HS-5 (cell line): ENCODE measurements around the gene MBNL1.
"Not testable (repeated sequence)": the region's sequence is repeated elsewhere in the genome, so short reads cannot be mapped to it uniquely, and the experiment has no call there.

Experiments
- DNase-seq: peaks from one replicate; pipeline ENCODE4 v3.0.0-alpha.2; 2012; ENCODE audit warnings: low read depth

Gene MBNL1

DNA sequence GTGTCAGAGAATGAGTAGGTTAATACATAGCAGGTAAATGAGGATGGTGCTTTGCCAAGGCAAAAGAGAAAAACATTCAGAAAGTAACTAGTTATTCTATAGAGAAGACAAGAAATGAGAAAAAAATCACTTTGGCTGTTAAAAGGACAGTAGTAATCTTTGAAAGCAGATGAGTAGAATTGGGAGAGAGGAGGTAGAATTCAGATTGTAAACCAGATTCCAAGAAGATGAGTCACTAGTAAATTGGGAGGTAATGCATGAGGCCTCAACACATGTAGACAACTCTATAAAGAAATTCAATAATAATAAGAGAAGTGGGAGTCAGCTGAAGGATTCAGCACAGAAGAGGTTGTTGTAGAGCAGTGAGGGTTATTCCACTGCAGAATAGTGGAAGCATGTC is 81.4 kb downstream of the MBNL1 start:
- DNase-seq: no peak

DNA sequence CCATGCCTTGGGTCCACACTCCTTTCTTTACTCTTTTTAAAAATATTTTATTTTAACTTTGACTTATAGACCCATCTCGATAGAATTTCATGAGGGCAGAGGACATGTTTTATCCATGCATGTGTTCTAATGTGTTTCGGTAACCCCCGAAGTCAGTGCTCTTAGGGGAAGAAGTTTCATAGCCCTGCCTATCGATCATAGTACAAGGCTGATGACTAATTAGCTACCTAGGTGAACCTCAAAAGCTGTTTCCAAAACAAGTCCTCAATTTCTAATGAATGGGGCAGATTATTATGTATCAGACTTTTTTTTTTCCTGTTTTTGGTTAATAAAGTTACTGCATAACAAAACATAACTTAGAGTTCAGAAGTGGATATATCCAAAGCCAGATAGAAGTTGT is 82.0 kb downstream of the MBNL1 start:
- no peak for DNase-seq

DNA sequence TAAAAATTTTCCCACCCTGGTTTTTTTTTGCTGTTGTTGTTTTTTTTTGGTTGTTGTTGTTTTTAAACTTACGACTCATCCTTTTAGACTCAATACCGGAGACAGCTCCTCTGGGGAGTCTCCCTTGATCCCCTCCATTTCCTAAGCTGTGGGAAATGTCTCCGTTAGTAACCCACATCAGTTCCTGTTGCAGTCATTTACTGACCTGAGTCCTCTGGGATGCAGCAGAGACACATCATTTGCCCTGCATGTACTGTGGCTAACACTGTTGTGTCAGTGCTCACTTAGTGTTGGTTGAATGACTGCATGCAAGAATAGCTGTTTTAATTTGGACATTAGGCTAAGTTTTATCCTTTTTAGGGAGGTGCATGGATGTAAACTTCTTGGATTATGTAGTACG is 83.8 kb downstream of the MBNL1 start:
- no peak for DNase-seq

DNA sequence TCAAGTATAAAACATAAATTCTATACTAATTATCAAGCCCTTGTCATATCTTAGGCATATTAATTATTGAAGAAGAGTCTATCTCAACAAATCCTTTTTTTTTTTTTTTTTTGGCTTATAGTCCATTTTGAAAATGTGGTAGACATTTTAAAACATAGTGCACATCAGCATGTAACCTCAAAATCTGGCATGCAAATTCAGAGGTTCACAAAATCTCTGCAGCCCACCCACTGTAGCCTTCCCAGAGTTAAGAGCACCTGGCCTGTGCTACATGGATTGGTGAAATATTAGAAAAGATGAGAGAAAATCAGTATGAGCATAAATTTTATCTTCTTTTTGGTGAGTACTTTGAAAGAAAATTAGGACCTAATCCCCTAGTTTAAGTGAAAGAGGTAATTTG is 84.8 kb downstream of the MBNL1 start:
- DNase-seq: no peak

DNA sequence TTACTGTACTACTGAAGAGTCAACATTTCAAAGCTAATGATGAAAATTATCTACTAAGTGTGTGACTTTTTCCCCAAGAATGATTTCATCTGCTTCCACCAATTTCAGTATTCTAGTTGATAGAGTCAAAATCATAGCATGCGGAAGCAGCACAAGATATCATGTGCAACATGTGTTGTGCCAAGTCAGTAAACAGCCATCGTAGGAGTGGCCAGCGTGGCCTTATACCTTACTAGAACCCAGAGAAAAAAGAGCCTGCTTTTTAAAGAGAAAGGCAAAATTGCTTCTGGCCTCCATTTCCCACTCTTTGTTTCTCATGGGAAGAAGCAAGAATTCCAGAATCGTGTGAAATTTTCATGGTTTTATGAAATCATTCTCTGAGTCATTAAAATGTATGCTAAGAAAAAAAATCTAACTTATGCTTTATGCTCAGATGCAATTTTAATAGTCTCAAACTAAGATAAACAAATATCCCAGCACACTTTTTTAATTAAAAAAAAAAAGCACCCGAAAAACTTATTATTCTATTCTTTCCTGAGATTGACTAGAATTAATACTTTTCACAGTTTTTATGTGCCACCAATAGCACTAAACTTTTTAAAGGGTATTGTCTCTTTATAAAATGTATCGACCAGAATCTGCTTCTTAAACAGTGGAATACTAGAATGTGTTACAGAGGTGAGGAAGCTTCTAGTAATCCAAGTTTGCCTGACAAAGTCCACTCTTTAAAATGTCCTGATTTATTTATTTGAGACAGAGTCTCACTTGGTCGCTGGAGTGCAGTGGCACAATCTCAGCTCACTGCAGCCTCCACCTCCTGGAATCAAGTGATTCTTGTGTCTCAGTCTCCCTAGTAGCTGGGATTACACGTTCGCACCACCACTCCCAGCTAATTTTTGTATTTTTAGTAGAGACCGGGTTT is 87.3 kb downstream of the MBNL1 start:
- no peak for DNase-seq

DNA sequence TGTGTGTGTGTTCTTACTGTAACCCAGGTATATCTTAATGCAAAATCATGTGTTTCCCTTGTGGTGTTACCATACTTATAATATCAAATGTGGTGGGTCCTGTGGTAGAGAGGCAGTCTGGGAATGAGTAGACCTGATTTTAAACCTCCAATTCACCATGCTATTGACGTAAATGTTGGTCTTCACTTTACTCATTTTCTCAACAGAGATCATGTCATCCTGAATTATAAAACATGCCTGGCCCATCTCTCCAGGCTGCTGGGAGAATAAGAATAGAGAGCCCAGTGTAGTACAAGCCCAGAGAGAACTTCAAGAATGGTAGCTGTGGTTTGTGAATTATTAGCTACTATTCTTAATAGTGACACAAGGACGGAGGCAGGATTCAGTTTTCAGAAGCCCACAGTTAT is 88.1 kb downstream of the MBNL1 start:
- no peak for DNase-seq

DNA sequence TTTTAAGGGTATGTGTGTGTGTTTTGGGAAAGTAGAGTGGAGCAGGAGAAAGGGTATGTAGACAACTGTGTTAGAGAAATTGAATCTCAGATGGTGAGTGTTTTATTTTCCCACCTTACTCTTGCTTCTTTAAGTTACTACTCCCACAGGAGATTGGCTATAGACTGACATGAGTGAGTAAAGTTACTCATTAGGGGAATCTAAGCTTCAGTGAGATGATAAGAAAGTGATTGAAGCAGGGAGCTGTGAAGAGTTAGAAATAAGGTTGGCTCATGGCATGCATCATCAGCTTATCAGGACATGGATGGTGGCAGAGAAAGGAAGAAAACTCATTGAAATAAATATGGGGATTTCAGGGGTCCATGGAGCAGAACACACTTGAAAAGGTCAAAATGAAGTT is 88.9 kb downstream of the MBNL1 start:
- DNase-seq: no peak

DNA sequence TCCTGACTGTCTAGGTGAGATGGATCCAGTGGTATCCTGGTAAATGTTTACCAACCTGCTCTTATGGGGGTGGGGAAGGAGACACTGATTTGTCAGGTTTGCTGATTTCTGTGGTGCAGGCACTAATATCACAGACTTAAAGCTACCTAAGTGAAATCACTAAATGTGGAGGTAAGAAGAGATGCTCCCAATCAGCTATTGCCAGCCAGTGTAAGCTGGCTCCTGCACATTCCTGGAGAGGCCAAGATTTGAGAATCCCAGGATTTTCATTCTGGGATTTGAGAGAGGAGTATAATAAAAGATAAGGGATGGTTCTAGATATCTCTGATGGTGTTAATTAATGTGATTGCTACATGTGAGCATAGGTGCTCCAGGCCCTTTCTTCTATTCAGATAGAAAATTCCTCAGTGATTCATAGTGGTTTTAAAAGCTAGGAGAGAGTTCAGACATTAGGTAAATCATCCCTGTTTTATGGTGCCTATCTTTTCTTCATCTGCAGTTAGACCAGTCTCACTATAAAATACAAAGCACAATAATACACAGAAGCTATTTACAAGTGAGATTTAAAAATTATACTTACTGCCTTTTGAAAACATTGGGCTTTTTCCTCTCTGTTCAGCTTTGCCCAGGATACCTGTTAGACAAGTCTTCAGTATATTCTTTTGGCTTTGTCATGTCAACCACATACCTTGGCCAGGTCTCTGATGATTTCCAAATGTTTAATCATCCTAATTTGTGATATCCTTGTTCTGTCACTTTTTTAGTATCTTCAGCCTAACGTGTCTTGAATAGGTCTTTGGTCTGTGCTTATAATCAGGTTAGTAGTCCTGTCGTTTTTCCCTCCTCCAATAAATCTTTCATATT is 90.9 kb downstream of the MBNL1 start:
- no peak for DNase-seq

DNA sequence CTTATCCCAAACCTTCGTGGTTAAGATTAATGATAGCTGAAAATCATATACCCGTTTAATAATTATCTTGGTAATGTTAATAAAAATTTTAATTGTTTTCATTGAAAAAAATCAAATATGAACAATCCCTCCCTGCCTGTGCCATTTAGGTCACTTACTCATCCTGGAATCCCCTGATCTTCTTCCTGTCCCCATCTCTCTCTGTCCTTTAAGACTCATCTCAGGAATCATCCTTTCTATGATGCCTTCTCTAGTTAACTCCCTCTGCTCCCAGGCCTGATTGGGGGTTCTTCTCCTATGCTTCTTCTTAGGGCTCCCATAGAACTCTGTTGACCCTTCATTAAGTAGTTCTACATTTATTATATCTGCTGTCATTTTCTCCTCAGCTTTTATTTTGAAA is 91.6 kb downstream of the MBNL1 start:
- DNase-seq: no peak

DNA sequence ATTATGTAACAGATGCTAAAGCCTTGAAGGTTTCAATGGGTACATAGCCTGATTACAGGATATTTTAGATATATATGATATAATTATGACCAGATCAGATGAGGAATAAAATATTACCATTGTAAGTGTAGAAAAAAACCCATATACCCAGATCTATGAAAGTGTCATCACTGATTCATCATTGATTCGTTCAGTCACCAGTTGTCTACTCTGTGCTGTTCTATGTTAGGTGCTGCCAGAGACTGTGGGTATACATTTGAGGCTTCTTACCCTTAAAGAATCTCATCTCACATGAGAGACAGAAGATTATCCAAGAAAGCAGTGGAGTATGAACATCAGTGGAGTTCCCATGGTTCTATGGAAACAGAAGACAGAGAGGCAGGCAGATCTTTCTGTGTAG is 92.2 kb downstream of the MBNL1 start:
- DNase-seq: no peak

DNA sequence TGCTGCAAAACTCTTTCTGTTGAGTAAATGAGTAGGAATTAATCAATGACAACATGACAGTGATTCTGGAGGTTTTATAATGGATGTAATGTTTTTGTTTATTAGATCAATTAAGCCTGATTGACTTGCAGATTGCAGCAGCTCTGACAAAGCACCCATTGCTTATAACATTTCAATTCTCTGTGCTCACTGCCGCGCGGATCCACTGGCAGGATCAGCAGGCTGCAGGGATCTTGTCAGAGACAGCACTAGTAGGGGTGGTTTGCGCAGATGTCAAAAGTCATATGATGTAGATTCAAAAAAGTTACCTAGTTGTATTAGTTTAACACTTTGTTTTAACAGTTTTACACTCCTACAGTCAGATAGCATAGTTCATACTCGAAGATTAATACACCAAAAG is 93.4 kb downstream of the MBNL1 start:
- DNase-seq: no peak

DNA sequence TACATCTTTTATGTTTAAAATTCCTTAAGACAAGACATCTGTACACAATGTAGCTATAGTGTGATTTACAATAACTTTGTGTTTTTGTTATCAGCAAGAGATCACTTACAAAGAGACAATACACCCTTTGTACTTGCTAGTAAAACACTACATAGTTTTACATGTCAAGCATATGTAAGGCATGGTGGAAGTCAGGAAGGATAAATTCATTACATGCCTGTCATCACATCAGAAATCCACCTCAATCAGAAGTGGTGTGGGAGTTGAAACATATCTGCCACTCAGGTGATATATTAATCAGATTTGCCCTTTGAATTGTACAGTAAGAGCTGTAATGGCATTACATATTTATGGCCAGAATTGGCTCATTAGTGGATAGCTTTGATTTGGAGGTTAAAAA is 95.5 kb downstream of the MBNL1 start:
- no peak for DNase-seq

DNA sequence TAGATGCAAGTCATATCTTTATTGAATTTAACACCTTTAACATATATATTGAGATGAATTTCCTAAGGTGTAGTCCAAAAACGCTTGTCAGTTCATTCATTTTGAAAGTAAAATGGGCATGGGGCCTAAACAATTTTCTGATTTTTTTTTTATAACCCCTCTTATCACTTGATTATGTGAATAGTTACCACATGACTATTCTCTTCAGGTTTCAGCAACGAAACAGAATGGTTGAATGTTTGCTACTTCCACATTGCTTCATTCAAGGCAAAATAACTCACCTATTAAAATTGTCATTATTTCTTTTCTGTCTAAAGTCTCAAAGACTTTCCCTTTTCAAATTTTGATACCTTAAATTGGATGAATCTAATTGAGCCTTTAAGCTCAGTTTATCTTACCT is 96.4 kb downstream of the MBNL1 start:
- DNase-seq: no peak

DNA sequence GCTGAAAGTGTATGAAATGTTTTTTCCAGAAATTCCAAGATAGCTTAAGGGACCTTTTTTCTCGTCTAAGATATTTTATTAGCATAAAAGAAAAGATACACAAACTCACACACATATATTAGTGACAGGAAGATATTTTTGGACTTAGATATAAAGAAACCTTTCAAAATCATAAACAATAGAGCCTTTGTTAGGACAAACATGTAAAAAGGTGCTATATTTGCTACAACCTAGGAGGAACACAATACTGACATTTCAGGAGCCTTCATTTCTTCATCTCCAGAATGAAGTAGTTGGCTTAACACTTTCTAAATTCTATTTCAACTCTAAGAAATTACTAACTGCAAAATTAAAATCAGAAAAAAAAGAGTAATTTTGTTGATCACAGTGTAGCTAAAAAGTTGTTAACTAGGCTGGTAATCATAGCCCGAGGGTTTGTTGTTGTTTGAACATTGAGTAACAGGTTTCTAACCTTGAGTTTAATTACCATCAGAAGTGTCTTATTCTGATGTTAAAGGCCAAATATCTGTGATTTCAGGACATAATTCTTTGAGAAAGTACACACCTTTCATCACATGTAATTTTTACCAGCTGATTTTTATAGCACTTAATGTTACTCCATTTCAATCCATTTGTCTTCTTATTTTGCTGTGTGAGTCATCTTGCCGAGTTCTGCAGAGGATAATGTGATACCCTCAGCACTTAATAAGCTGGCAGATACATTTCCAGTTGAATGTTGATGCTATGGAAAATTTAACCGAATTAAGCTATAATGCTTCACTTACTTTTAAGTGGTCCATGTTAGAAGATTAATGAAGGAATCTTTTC is 97.3 kb downstream of the MBNL1 start:
- DNase-seq: no peak

DNA sequence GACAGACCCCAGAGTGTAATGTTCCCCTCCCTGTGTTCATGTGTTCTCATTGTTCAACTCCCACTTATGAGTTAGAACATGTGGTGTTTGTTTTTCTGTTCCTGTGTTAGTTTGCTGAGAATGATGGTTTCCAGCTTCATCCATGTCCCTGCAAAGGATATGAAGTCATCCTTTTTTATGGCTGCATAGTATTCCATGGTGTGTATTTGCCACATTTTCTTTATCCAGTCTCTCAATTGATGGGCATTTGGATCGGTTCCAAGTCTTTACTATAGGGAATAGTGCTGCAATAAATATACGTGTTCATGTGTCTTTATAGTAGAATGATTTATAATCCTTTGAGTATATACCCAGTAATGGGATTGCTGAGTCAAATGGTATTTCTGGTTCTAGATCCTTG is 98.5 kb downstream of the MBNL1 start:
- not testable (repeated sequence) for DNase-seq

DNA sequence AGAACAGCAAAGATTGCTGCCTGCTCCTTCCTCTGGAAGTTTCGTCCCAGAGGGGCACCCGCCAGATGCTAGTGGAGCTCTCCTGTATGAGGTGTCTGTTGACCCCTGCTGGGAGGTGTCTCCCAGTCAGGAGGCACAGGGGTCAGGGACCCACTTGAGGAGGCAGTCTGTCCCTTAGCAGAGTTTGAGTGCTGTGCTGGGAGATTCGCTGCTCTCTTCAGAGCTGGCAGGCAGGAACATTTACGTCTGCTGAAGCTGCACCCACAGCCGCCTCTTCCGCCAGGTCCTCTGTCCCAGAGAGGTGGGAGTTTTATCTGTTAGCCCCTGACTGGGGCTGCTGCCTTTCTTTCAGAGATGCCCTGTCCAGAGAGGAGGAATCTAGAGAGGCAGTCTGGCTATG is 103.9 kb downstream of the MBNL1 start:
- not testable (repeated sequence) for DNase-seq

DNA sequence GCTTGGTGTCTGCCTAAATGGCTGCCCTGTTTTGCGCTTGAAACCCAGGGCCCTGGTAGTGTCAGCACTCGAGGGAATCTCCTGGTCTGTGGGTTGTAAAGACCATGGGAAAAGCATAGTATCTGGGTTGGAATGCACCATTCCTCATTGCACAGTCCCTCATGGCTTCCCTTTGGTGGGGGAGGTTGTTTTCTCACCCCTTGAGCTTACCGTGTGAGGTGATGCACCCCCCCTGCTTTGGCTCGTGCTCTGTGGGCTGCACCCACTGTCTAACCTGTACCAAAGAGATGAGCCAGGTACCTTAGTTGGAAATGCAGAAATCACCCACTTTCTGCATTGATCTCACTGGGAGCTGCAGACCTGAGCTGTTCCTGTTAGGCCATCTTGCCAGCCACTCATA is 104.7 kb downstream of the MBNL1 start:
- no peak for DNase-seq

DNA sequence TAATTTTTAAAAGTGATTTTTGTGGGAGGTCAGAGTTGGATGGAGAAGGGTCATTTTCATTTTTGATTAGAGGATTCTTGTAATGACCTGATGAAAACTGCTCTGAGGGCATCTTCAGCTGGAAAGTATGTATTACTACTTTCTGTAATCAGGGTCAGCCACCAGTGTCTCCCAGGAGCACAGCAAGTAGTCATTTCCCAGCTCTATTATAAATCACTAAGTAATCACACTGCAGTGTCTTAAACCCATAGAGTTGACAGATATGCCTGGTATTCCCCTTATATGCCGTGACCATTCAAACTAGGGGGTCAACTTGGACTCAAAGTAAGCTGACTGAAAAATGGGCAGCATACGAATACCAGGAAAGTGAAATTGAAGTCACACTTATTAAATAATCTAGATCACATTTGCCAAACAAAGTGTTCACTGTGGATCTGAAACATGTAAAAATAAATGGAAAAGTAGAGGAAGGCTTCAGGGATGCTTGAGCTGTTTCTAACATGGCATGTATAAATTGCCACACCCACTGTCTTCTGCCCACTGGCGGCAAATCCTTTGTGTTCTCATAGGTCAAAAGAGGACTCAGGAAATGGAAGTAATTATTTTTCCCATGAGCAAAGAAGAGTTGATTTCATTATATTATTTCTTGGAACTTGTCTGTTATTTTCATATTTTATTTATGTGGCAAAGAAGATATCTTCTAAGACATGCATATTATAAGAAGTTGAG is 105.7 kb downstream of the MBNL1 start:
- no peak for DNase-seq

DNA sequence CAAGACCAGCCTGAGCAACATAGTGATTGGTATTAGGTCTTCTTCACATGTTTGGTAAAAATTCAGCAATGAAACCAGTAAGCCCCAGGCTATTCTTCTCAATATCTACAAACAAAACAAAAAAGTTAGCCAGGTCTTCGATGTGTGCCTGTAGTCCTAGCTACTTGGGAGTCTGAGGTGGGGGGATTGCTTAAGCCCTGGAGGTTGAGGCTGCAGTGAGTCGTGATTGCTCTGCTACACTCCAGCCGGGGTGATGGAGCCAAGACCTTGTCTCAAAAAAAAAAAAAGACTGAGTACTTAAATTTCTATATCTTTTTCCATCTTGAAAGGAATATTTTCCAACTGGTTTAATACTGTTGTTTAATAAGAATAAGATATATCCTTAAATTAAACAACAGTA is 106.8 kb downstream of the MBNL1 start:
- DNase-seq: no peak

DNA sequence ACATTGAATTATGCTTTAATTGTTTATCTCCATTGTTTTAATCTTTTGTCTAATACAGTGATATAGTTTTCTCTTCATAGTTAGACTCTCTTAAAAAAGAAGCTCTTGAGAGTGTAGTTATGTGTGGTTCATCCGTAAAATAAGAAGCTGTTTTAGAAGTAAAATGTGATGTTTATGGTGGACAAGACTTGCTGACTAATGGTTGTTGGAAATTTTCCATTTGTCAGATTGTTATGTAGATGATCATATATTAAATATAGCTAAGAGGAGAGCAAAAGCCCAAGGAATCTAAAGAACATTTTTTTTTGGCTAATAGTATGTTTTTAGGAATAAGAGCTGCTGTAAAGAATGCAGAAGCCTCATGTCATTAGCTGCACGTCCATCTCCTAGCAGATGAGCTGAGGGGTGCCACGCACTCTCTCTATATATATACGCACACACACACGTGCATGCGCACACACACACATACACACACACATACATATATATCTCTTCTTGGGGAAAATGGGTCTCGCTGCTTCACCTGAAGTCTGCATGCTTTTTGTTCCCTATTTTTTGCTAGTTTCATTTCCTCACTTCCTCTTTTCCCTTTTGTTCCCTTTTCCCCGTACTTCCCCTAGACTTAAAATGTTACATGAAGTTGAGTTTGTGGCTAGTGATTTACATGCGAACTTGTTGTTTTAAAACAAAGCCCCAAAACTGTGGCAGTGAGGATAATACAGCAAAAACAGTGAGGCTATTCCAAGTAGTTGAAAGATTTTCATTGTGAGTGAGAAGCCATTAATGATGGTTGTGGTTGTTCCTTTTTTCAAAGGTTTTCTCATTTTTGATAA is 107.8 kb downstream of the MBNL1 start:
- no peak for DNase-seq

DNA sequence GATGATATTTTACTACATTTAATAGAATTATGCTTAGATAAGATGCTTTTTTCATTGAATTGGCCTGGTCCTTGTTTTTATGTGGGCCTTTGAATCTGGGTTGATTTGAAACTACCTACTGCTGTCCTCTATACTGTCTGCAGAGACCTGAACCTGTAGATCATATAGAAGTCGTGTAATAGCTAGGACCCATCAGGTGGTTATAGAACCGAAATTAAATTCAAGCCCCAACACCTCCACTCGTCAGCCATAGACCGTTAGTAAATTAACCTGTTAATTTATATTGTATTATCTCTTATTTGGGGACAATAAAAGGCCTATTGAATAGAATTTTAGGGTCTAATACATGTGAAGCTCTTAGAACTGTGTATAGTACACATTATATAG is 108.4 kb downstream of the MBNL1 start:
- no peak for DNase-seq
